Measurements from ENCODE around the gene RAB21. TPM values are rescaled to one million over a fixed set of nuclear protein-coding genes. Genes with fewer than 3 reads are reported as not detected.

Gene RAB21
- total and polyA plus RNA-seq, 2 of the 13 experiments (the other 11 are each of a cell fraction or from before 2014, with no cell fraction given), result 4.4 to 50.9 TPM

DNA sequence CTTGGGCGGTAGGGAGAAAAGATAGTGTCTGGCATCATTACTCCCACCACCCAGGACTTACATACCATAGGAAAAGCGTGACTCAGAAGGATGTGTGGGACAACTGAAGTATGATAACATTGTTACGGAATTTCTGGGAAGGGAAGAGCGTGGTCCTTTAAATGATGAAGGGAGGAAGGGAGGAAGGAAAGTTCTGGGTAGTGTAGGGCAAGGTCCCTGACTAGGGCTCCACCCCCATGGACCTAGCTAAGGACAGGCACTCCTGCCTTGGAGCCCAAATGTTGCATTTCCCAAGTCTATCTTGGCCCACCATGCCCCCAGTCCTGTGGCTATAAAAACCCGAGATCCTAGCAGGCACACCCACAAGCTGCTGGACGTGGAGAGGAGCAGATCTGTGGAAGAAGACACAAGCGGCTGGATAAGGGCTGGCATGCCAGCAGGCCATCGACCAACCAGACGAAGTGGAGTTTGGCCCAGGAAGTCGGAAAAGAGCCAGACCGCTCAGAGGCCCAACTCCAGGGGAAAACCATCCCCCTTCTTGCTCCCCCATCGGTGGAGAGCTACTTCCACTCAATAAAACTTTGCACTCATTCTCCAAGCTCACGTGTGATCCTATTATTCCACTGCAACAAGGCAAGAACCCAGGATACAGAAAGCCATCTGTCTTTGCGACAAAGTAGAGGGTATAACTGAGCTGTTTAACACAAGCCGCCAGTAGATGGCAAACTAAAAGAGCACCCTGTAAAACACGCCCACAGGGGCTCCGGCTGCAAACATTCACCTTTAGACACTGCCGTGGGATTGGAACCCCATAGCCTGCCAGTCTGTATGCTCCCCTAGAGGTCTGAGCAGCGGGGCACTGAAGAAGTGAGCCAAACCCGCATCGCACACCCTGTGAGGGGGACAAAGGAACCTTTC lies 23.0 kb upstream of the RAB21 start (continued):
- TF ChIP-seq MTF1 (CRISPR knock-in tag; IDR thresholded peaks at IDR 0.05) (no peak), STAT6 (CRISPR knock-in tag; IDR thresholded peaks at IDR 0.05; ENCODE audit: borderline replicate concordance) (no peak), ZNF772 (CRISPR knock-in tag; IDR thresholded peaks at IDR 0.05) (0 out of 2 replicates have a peak, but pooled peaks have one; percentile 66), ZNF3 (CRISPR knock-in tag; IDR thresholded peaks at IDR 0.05) (no peak), ZNF12 (CRISPR knock-in tag; IDR thresholded peaks at IDR 0.05) (no peak), SAP130 (CRISPR knock-in tag; IDR thresholded peaks at IDR 0.05; ENCODE audit: low read depth) (peak; percentile 72), ZNF292 (CRISPR knock-in tag; IDR thresholded peaks at IDR 0.05; ENCODE audit: borderline replicate concordance, low read depth) (peak; percentile 84; the same call in 1 of the 2 replicates), HMGXB3 (CRISPR knock-in tag; IDR thresholded peaks at IDR 0.05; ENCODE audit: borderline replicate concordance) (no peak), DR1 (CRISPR knock-in tag; IDR thresholded peaks at IDR 0.05) (no peak), GATAD2A (CRISPR knock-in tag; IDR thresholded peaks at IDR 0.05) (0 out of 2 replicates have a peak, but pooled peaks have one; percentile 32), EP300 (IDR thresholded peaks at IDR 0.05; ENCODE audit: low read depth in 2 of 2, low read length in 2 of 2) (peak in 1 of 2 experiments; percentile 5; a peak in 1 of 4 replicates), EP300 (CRISPR knock-in tag; IDR thresholded peaks at IDR 0.05; ENCODE audit: borderline replicate concordance) (no peak), CAMTA2 (CRISPR knock-in tag; IDR thresholded peaks at IDR 0.05; ENCODE audit: borderline replicate concordance) (no peak), TMF1 (CRISPR knock-in tag; IDR thresholded peaks at IDR 0.05; ENCODE audit: low read depth) (0 out of 2 replicates have a peak, but pooled peaks have one; percentile 21), KAT8 (CRISPR knock-in tag; IDR thresholded peaks at IDR 0.05) (peak; percentile 69; the same call in 1 of the 2 replicates)
- TF ChIP-seq, protein P1, sequence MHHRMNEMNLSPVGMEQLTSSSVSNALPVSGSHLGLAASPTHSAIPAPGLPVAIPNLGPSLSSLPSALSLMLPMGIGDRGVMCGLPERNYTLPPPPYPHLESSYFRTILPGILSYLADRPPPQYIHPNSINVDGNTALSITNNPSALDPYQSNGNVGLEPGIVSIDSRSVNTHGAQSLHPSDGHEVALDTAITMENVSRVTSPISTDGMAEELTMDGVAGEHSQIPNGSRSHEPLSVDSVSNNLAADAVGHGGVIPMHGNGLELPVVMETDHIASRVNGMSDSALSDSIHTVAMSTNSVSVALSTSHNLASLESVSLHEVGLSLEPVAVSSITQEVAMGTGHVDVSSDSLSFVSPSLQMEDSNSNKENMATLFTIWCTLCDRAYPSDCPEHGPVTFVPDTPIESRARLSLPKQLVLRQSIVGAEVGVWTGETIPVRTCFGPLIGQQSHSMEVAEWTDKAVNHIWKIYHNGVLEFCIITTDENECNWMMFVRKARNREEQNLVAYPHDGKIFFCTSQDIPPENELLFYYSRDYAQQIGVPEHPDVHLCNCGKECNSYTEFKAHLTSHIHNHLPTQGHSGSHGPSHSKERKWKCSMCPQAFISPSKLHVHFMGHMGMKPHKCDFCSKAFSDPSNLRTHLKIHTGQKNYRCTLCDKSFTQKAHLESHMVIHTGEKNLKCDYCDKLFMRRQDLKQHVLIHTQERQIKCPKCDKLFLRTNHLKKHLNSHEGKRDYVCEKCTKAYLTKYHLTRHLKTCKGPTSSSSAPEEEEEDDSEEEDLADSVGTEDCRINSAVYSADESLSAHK (CRISPR knock-in tag; IDR thresholded peaks at IDR 0.05; ENCODE audit: borderline replicate concordance), result no peak

All from HepG2 (cell line).